Fibroblast of mammary gland (primary cell): Measurements from ENCODE around the gene UNC80.

Source experiments
- DNase-seq: peaks from one replicate; pipeline ENCODE4 v3.0.0-alpha.2; 2010; ENCODE audit warnings: low read depth
- H3K4me3 ChIP-seq: 2 replicates; pipeline ENCODE4 v1.5.1; 2011; ENCODE audit warnings: low read depth, mild to moderate bottlenecking, low read length, moderate library complexity; ENCODE audit not compliant: control insufficient read depth
- TF ChIP-seq, protein P1 (sequence below): conservative IDR thresholded peaks from 2 replicates; pipeline ENCODE4 v1.5.1; 2011; ENCODE audit warnings: low read depth, low read length, inconsistent platforms; ENCODE audit not compliant: control insufficient read depth, insufficient read depth

UNC80 gene

DNA sequence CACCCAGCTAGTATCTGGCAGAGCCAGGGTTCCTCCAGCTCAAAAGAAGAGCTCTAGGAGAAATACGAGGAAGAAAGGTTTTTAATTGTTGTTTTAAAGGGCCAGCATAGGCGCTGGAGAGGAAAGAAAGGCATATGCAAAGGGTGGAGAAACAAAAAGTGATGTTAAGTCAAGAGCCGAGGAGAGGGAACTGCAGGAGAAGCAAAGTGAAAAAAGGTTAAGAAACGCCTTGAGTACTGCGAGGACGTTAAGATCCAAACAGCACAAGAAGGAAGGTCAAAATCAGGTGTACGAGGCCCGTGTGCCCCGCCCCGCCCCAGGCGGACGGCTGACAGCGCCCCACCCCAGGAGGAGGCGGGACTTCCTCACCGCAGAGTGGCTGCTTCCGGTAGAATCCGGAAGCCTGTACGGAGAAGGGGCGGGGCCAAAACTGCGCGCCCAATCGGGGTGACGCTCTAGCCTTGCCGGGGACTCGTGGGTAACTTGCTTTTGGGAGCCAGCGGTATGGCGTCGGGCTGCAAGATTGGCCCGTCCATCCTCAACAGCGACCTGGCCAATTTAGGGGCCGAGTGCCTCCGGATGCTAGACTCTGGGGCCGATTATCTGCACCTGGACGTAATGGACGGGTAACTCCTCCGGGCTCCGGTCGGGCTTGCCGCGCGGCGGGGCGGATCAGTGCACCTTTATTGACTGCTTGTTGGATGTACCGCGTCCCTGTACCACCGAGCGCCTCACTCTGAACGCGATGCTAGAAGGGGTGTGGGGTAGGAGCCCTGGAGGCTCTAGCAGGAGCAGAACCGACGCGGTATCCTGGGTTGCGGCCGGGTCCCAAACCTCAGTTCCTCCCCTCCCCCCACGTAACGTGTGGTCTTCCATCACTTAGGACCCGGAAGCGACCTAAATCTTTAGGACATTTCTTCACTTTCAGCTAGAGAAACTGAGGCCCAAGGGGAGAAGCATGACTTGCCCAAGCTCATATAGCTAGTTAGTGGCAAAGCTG lies 230.8 kb downstream of the UNC80 start, which contains the start of gene RPE:
TSS of gene RPE (plus strand) at position 481 of the 1,000 bp plus-strand sequence. CDS start at position 505, 24 bp downstream.
- H3K4me3 ChIP-seq = peak within 1 kb of the TSS; percentile 83
- TF ChIP-seq, protein P1, sequence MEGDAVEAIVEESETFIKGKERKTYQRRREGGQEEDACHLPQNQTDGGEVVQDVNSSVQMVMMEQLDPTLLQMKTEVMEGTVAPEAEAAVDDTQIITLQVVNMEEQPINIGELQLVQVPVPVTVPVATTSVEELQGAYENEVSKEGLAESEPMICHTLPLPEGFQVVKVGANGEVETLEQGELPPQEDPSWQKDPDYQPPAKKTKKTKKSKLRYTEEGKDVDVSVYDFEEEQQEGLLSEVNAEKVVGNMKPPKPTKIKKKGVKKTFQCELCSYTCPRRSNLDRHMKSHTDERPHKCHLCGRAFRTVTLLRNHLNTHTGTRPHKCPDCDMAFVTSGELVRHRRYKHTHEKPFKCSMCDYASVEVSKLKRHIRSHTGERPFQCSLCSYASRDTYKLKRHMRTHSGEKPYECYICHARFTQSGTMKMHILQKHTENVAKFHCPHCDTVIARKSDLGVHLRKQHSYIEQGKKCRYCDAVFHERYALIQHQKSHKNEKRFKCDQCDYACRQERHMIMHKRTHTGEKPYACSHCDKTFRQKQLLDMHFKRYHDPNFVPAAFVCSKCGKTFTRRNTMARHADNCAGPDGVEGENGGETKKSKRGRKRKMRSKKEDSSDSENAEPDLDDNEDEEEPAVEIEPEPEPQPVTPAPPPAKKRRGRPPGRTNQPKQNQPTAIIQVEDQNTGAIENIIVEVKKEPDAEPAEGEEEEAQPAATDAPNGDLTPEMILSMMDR = no peak
- peak; percentile 89 for DNase-seq

- H3K4me3 ChIP-seq = peak overlapping the region; percentile 83
- TF ChIP-seq, protein P1 = no peak
- no peak for DNase-seq
Observed at GRCh38 chr2:210003359-210003758, 231.7 kb downstream of the UNC80 start.

DNA sequence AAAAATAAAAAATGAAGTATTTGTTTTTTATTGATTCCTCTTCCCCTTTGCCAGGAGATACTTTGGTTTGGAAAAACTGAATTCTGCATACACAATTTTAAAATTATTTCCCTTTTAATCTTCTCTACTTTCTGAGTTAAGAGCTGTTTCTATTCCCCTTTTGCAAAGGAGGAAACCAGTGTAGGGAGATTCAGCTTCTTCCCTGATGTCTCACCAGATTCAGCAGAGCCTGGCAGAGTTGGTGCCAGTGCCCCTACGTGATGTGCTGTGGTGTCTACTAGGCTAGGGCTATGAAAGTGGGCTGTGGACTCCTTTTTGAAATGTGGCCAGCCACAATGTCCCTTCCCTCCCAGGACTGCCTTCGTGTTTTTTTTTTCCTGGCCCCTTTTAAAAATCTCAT lies 233.2 kb downstream of the UNC80 start:
- TF ChIP-seq, protein P1 = no peak
- no peak overlapping the region for H3K4me3 ChIP-seq
- DNase-seq = no peak

DNA sequence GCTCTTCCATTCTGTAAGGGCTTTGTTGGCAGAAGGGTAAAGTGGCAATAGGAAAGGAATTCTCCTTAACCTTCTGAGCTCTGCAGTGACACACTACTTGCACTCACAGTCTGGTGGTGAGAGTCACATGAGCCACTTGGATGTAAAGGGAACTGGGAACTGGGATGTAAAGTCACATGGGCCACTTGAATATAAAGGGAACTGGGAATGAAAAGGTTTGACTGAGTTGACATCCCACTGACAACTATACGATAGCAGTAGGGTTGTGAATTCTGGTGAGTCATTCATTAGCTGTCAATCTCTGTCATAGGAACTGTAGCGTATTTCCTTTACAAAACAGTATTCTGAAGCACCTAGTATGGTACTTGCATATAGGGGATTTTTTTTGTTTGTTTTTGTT lies 236.3 kb downstream of the UNC80 start:
- TF ChIP-seq, protein P1 = no peak
- peak; percentile 17 for DNase-seq
- no peak overlapping the region for H3K4me3 ChIP-seq

GRCh38 chr2:210009126-210009525 lies 237.5 kb downstream of the UNC80 start:
- TF ChIP-seq, protein P1 = no peak
- H3K4me3 ChIP-seq = no peak overlapping the region
- no peak for DNase-seq

DNA sequence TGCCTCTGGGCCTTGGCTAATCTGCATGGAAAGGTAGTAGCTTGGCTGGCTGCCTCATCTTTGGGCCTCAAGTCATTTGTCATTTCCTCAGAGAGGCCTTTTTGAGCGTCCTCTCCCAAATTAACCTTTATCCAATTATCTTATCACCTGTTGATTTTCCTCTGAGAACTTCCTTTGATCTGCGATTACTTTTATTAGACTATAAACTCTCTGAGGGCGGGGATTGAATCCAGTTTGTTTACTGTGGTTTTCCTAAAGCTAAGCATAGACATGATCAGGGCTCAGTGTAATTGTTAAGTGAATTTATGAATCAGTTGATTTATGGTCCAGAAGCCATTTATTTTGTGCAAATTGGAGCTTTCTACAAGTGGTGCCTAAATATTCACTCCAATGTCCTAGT lies 238.3 kb downstream of the UNC80 start:
- H3K4me3 ChIP-seq = no peak overlapping the region
- TF ChIP-seq, protein P1 = no peak
- DNase-seq = no peak
